GM19099 (cell line): ENCODE data around the gene ITGB2.

ENCODE experiments used
- POLR2A ChIP-seq: IDR thresholded peaks from 3 replicates; pipeline ENCODE4 v1.6.1; 2011; ENCODE audit warnings: low read depth; ENCODE audit not compliant: insufficient read length; ENCODE audit errors: extremely low read depth

The ITGB2 gene

GRCh38 chr21:44957901-44958451 is 37.3 kb upstream of the ITGB2 start:
- no peak for TF ChIP-seq POLR2A

- TF ChIP-seq POLR2A, result no peak
Observed at GRCh38 chr21:44957047-44957831, 36.5 kb upstream of the ITGB2 start.

GRCh38 chr21:44956356-44957046 is 35.8 kb upstream of the ITGB2 start:
- no peak for TF ChIP-seq POLR2A

GRCh38 chr21:44955798-44956175 is 35.1 kb upstream of the ITGB2 start:
- TF ChIP-seq POLR2A, result no peak

- TF ChIP-seq POLR2A, result no peak
Observed at GRCh38 chr21:44955141-44955797, 34.6 kb upstream of the ITGB2 start.

GRCh38 chr21:44954281-44954771 is 33.6 kb upstream of the ITGB2 start:
- TF ChIP-seq POLR2A, result no peak

GRCh38 chr21:44953628-44954021 is 32.9 kb upstream of the ITGB2 start:
- TF ChIP-seq POLR2A, result no peak

- no peak for TF ChIP-seq POLR2A
Observed at GRCh38 chr21:44952929-44953627, 32.4 kb upstream of the ITGB2 start.

GRCh38 chr21:44952116-44952928 is 31.6 kb upstream of the ITGB2 start:
- no peak for TF ChIP-seq POLR2A

- TF ChIP-seq POLR2A, result no peak
Observed at GRCh38 chr21:44951186-44951915, 30.7 kb upstream of the ITGB2 start.

- TF ChIP-seq POLR2A, result no peak
Observed at GRCh38 chr21:44950351-44950750, 29.7 kb upstream of the ITGB2 start.

- no peak for TF ChIP-seq POLR2A
Observed at GRCh38 chr21:44949779-44950198, 29.1 kb upstream of the ITGB2 start.

GRCh38 chr21:44949161-44949778 is 28.6 kb upstream of the ITGB2 start:
- no peak for TF ChIP-seq POLR2A
